K562 (cell line): Measurements from ENCODE around the gene TCF23. TPM values are rescaled to one million over a fixed set of nuclear protein-coding genes. Genes with fewer than 3 reads are reported as not detected.

ENCODE experiments used
- ATAC-seq: fragments of 200-7000 bp; cut with Tn5 transposase; 3 replicates; pipeline ENCODE4 v1.9.1; 2020; ENCODE audit warnings: moderate library complexity
- BruUV-seq: library from RNA; stranded (reverse); fragments of 400-500 nt; replicated peaks from 2 replicates; lab custom pipeline; 2021; lab: Mats Ljungman, UMichigan
- CTCF ChIA-PET: fragments of 300-600 bp; formaldehyde crosslinking; extraction: SDS; loops from one replicate; lab custom pipeline; 2021; ENCODE audit warnings: low intra/inter-chr PET ratio; lab: Yijun Ruan, JAX
- POLR2A ChIA-PET: fragments of 300-600, 350-650 bp; sonication (Branson Sonifier 250); formaldehyde crosslinking; extraction: SDS; loops from one replicate; lab custom pipeline; 2021; ENCODE audit warnings: antibody characterized with exemption, inconsistent platforms; lab: Yijun Ruan, JAX
- DNase-seq, 4 experiments: peaks; one replicate each; pipeline versions ENCODE4 v3.0.0 to v3.0.0-alpha.2; 2011 to 2018; ENCODE audit warnings: low spot score in 3 of 4, mixed read lengths in 3 of 4; ENCODE audit errors: extremely low read depth in 1 of 4
- FAIRE-seq: peaks from 2 replicates; lab custom pipeline; 2011; peaks lifted over from hg19 to GRCh38; lab: Jason Lieb, UNC
- H2AFZ ChIP-seq: 2 replicates; pipeline ENCODE4 v1.6.0; 2011; ENCODE audit warnings: low read depth, low read length, control low read depth, inconsistent platforms
- H3K27ac ChIP-seq: fragments of 200-600 bp; 3 replicates; pipeline ENCODE4 v1.8.0; 2011; ENCODE audit warnings: low read depth, mild to moderate bottlenecking, control low read depth, inconsistent platforms, low read length, moderate library complexity, mixed read lengths; ENCODE audit errors: extremely low read depth
- H3K27me3 ChIP-seq, 2 experiments: fragments of 300-600 bp in 1 of 2; 2 replicates in 1 of 2; 3 replicates in 1 of 2; pipeline versions ENCODE4 v1.6.0 to v1.8.0; 2011; ENCODE audit warnings: inconsistent platforms in 2 of 2, low read length in 2 of 2, mild to moderate bottlenecking in 1 of 2, mixed read lengths in 1 of 2, moderate library complexity in 1 of 2; ENCODE audit not compliant: control insufficient read depth in 2 of 2, insufficient read depth in 2 of 2
- H3K36me3 ChIP-seq: fragments of 300-600 bp; 3 replicates; pipeline ENCODE4 v1.8.0; 2011; ENCODE audit warnings: mild to moderate bottlenecking, low read length, inconsistent platforms; ENCODE audit not compliant: control insufficient read depth, insufficient read depth
- H3K4me1 ChIP-seq, 2 experiments: fragments of 200-600 bp in 1 of 2; replicated peaks in 1 of 2; 2 replicates in 1 of 2; 3 replicates in 1 of 2; pipeline versions ENCODE4 v1.5.1 to v1.8.0; 2011; ENCODE audit warnings: inconsistent platforms in 2 of 2, low read length in 2 of 2, mild to moderate bottlenecking in 1 of 2, mixed read lengths in 1 of 2, moderate library complexity in 1 of 2; ENCODE audit not compliant: control insufficient read depth in 2 of 2, insufficient read depth in 2 of 2
- H3K4me2 ChIP-seq: 2 replicates; pipeline ENCODE4 v1.6.1; 2011; ENCODE audit warnings: low read length, control low read depth, inconsistent platforms, mixed read lengths; ENCODE audit not compliant: insufficient read depth
- H3K4me3 ChIP-seq: fragments of 200-600 bp; sonication (generic), shearing (Covaris generic); 2 replicates; pipeline ENCODE4 v1.5.1; 2016; ENCODE audit warnings: control low read depth, inconsistent platforms
- H3K79me2 ChIP-seq: fragments of 200-600 bp; 3 replicates; pipeline ENCODE4 v1.8.0; 2011; ENCODE audit warnings: low read length, inconsistent platforms; ENCODE audit not compliant: control insufficient read depth, insufficient read depth
- H3K9ac ChIP-seq, 2 experiments: 2 replicates each; pipeline versions ENCODE4 v1.6.0 to v1.6.1; 2011; ENCODE audit warnings: low read depth in 2 of 2, low read length in 2 of 2, control low read depth in 1 of 2, inconsistent platforms in 1 of 2, mild to moderate bottlenecking in 1 of 2, mixed read lengths in 1 of 2; ENCODE audit not compliant: insufficient read depth in 1 of 2
- H3K9me1 ChIP-seq: one replicate; pipeline ENCODE4 v1.6.0; 2011; ENCODE audit warnings: inconsistent platforms, mild to moderate bottlenecking, low read length, moderate library complexity; ENCODE audit not compliant: control insufficient read depth, insufficient read depth
- H3K9me3 ChIP-seq: replicated peaks from 2 replicates; pipeline ENCODE4 v1.5.1; 2011; ENCODE audit warnings: low read depth, low read length, inconsistent platforms; ENCODE audit not compliant: control insufficient read depth, insufficient read depth
- H4K20me1 ChIP-seq: replicated peaks from 2 replicates; pipeline ENCODE4 v1.6.1; 2011; ENCODE audit warnings: low read length, inconsistent platforms, mixed read lengths; ENCODE audit not compliant: control insufficient read depth, insufficient read depth
- CBFA2T3 ChIP-seq: fragments of 450-650 bp; IDR thresholded peaks from 2 replicates; pipeline ENCODE4 v1.6.1; 2017
- CBX1 ChIP-seq: sonication (generic); IDR thresholded peaks from 2 replicates; pipeline ENCODE4 v1.6.1; 2016; ENCODE audit warnings: antibody characterized with exemption, low read depth, mild to moderate bottlenecking
- HDAC3 ChIP-seq: fragments of 450-650 bp; IDR thresholded peaks from 2 replicates; pipeline ENCODE4 v1.6.1; 2018; ENCODE audit warnings: borderline replicate concordance, mild to moderate bottlenecking, moderate library complexity; ENCODE audit not compliant: partially characterized antibody
- SMAD4 ChIP-seq: fragments of 250-450 bp; sonication (Bioruptor Pico); conservative IDR thresholded peaks from 2 replicates; pipeline ENCODE4 v1.8.0; 2021; ENCODE audit warnings: inconsistent platforms, mild to moderate bottlenecking, moderate library complexity
- SPI1 ChIP-seq: IDR thresholded peaks from 2 replicates; pipeline ENCODE4 v1.6.1; 2011; ENCODE audit warnings: low read depth, low read length, control low read depth, borderline replicate concordance
- ZNF431 ChIP-seq: sonication (generic); formaldehyde crosslinking; IDR thresholded peaks from 2 replicates; pipeline ENCODE4 v1.8.0; 2022; ENCODE audit warnings: mild to moderate bottlenecking, missing genetic modification reagents
- WGBS: fragments of 100-300 bp; shearing (Covaris generic); methylation state at CpG from one replicate; pipeline ENCODE4 v1.1.6; 2016; ENCODE audit warnings: low coverage, mixed read lengths; ENCODE audit not compliant: insufficient coverage; ENCODE audit errors: missing lambda C conversion rate; 5-methylcytosine and 5-hydroxymethylcytosine counted together
- in situ Hi-C: fragments of 300-500 bp; cut with MboI; formaldehyde crosslinking; loops from 4 replicates; pipeline ENCODE4 v1.15.0; 2018; ENCODE audit warnings: inconsistent platforms, mixed read lengths
- intact Hi-C: fragments of 100-400 bp; cut with micrococcal nuclease; formaldehyde crosslinking; loops from 2 replicates; pipeline ENCODE4 v1.14.2; 2022
- polyA plus RNA-seq, 8 experiments: library from polyadenylated mRNA; depleted of rRNA in 4 of 8; stranded (reverse) in 5 of 8; unstranded in 3 of 8; fragments of >200 nt; fragmentation: Nextera tagmentation in 2 of 8; fragmentation: Illumina TruSeq in 1 of 8; extraction: Ambion mirVana in 2 of 8; extraction: Trizol in 1 of 8; gene quantifications; 2 replicates each; pipeline versions ENCODE4 v1.2.1 to v1.2.3, GENCODE V29; 2011 to 2014; ENCODE audit warnings: inconsistent platforms in 1 of 8, missing spikeins in 1 of 8
- total RNA-seq, 7 experiments: library from RNA; depleted of rRNA in 6 of 7; stranded (reverse); fragments of >200 nt in 6 of 7; fragmentation: Illumina TruSeq in 2 of 7; extraction: Trizol in 2 of 7; gene quantifications; 2 replicates each; pipeline versions ENCODE4 v1.2.1 to v1.2.3, GENCODE V29; 2011 to 2021; ENCODE audit warnings: low replicate concordance in 1 of 7
- TF ChIP-seq, protein P1 (sequence below): fragments of 450-650 bp; conservative IDR thresholded peaks from 2 replicates; pipeline ENCODE4 v1.6.1; 2016; ENCODE audit warnings: missing genetic modification characterization, low read depth, mild to moderate bottlenecking, control low read depth, missing compliant biosample characterization
- TF ChIP-seq, protein P2 (sequence below): IDR thresholded peaks from 3 replicates; pipeline ENCODE4 v1.6.1; 2011; ENCODE audit warnings: borderline replicate concordance, mild to moderate bottlenecking; ENCODE audit not compliant: insufficient read length, insufficient read depth

The TCF23 gene
- total and polyA plus RNA-seq, 9 of the 15 experiments (the other 6 are each of a cell fraction or from before 2014, with no cell fraction given): 0.07 TPM; not detected in 8

- intact Hi-C loops: no loop called here
- Histone ChIP-seq H3K9me3 (no peaks in the 10 kb centered on the region; the same call in 1 of the 2 replicates), H3K4me1 (peaks cover 15 to 32% of the 10 kb centered on the region in 2 experiments; a peak in 4 of 5 replicates), H3K27me3 (no peaks in the 10 kb centered on the region), H3K9me1 (peaks cover 5% of the 10 kb centered on the region), H3K79me2 (peaks cover 21% of the 10 kb centered on the region), H3K4me2 (no peak overlapping the region), H4K20me1 (no peaks in the 10 kb centered on the region; the same call in 1 of the 2 replicates), H3K4me3 (no peak overlapping the region), H2AFZ (peak overlapping the region; percentile 96), H3K27ac (no peak overlapping the region), H3K36me3 (peaks cover 30% of the 10 kb centered on the region; the same call in 2 of the 3 replicates), H3K9ac (no peak overlapping the region)
- BruUV-seq: no TSS peak
- ChIA-PET POLR2A (interaction anchor here (0.6 kb wide), 1 partner anchor 48 kb away, joined by 3 read pairs; no protein-coding TSS in a partner anchor), CTCF (no interaction called here)
- no peak for DNase-seq
- in situ Hi-C loops: no loop called here
- no peak for ATAC-seq
- TF ChIP-seq HDAC3: no peak
- TF ChIP-seq CBFA2T3: no peak
- no peak for TF ChIP-seq SMAD4 (CRISPR knock-in tag)
- TF ChIP-seq SPI1: peak; percentile 25; the same call in 1 of the 2 replicates
- no peak for FAIRE-seq
- WGBS: 83% methylated on average over 12 of the region's 12 CpGs
Observed at GRCh38 chr2:27135478-27135955, 13.3 kb upstream of the TCF23 start.

DNA sequence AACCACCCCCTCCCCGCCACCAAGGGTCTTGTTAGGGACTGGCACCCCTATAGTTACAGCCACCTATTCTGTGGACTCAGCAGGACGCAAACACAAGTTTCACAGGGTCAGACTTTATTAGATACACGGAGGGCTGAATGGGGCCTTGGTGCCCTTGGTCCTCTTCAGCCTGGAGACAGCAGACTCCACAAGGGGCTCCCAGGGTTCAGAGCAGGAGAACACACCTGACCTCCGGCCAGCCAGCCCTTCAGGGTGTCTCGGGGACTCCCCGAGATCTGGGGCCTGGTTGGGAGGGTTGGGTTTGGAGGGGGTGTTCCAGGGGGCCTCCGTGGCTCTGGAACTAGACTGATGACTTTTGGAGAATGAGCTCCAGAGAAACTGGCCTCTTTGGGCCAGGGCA is 12.1 kb upstream of the TCF23 start:
- peaks cover 18% of the 10 kb centered on the region; the same call in 2 of the 3 replicates for H3K36me3 ChIP-seq
- H3K4me3 ChIP-seq: no peak overlapping the region
- H3K9ac ChIP-seq: peak overlapping the region in 1 of 2 experiments; percentile 62; a peak in 1 of 4 replicates
- no peak overlapping the region for H3K4me2 ChIP-seq
- H3K9me3 ChIP-seq: no peaks in the 10 kb centered on the region; the same call in 1 of the 2 replicates
- no TSS peak for BruUV-seq
- in situ Hi-C loops (no loop called here), intact Hi-C loops (no loop called here)
- ChIA-PET CTCF (no interaction called here), POLR2A (no interaction called here)
- WGBS: 63% methylated on average over 6 of the region's 7 CpGs
- DNase-seq: no peak
- H3K4me1 ChIP-seq: peaks cover 15 to 32% of the 10 kb centered on the region in 2 experiments; a peak in 4 of 5 replicates
- no peak for FAIRE-seq
- no peaks in the 10 kb centered on the region for H3K27me3 ChIP-seq
- H3K27ac ChIP-seq: no peak overlapping the region
- ATAC-seq: no peak
- no peaks in the 10 kb centered on the region; the same call in 1 of the 2 replicates for H4K20me1 ChIP-seq
- no peak overlapping the region for H2AFZ ChIP-seq
- H3K9me1 ChIP-seq: peaks cover 5% of the 10 kb centered on the region
- H3K79me2 ChIP-seq: peaks cover 21% of the 10 kb centered on the region
- TF ChIP-seq, protein P1, sequence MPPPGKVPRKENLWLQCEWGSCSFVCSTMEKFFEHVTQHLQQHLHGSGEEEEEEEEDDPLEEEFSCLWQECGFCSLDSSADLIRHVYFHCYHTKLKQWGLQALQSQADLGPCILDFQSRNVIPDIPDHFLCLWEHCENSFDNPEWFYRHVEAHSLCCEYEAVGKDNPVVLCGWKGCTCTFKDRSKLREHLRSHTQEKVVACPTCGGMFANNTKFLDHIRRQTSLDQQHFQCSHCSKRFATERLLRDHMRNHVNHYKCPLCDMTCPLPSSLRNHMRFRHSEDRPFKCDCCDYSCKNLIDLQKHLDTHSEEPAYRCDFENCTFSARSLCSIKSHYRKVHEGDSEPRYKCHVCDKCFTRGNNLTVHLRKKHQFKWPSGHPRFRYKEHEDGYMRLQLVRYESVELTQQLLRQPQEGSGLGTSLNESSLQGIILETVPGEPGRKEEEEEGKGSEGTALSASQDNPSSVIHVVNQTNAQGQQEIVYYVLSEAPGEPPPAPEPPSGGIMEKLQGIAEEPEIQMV (tag): no peak
- TF ChIP-seq, protein P2, sequence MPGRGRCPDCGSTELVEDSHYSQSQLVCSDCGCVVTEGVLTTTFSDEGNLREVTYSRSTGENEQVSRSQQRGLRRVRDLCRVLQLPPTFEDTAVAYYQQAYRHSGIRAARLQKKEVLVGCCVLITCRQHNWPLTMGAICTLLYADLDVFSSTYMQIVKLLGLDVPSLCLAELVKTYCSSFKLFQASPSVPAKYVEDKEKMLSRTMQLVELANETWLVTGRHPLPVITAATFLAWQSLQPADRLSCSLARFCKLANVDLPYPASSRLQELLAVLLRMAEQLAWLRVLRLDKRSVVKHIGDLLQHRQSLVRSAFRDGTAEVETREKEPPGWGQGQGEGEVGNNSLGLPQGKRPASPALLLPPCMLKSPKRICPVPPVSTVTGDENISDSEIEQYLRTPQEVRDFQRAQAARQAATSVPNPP: no peak
- no peak for TF ChIP-seq CBX1
- no peak for TF ChIP-seq ZNF431 (CRISPR knock-in tag)
